ENCODE data around the gene SPATS2L.

The SPATS2L gene

GRCh38 chr2:200348897-200349563, 42.5 kb downstream of the SPATS2L start:
- DNase-seq (ENCODE audit: low read depth in 3 of 3, low spot score in 1 of 3), result no peak

DNA sequence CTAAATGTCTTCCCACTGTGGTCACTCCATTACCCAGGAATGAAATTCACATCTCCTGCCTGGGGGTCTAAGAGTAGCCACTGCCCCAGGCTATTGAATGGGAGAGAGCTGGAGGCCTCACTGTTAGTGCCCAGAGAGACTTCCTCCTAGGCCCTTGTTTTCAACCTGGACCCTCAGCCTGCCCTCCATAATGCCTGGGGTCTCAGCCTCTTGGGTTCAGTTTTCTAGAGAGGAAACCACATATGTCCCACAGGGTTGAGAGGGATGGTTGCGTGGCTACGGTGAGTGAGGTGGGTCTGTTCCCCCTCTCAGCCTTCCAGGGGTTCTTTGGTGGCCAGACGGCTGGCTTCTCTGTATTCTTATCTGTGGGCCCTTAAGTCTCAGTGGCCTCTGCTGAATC, 43.4 kb downstream of the SPATS2L start:
- DNase-seq (ENCODE audit: low read depth in 3 of 3, low spot score in 1 of 3), result no peak

GRCh38 chr2:200350850-200351285, 44.4 kb downstream of the SPATS2L start:
- no peak for DNase-seq (ENCODE audit: low read depth in 3 of 3, low spot score in 1 of 3)

DNA sequence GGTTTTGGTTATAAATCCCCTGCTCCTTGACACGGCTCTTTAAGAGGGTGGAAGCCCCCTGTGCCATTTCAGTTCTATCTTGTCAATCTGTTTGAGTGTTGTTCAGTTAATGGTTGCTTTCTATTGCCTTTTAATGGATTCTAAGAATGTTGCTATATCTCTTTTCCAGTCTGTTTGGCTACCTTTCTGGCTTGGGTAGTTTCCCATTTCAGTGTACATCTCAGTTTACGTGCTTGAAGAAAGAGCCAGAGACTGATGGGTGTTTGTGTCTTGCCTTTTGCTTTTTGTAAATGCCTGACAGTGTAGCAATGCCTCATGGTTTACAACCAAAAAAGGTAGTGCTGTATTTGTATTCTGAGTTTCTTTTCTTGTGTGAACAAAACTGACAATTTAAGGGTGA, 45.3 kb downstream of the SPATS2L start:
- DNase-seq (ENCODE audit: low read depth in 3 of 3, low spot score in 1 of 3), result no peak

GRCh38 chr2:200352636-200353035, 46.1 kb downstream of the SPATS2L start:
- no peak for DNase-seq (ENCODE audit: low read depth in 3 of 3, low spot score in 1 of 3)

GRCh38 chr2:200353120-200353519, 46.6 kb downstream of the SPATS2L start:
- DNase-seq (ENCODE audit: low read depth in 3 of 3, low spot score in 1 of 3), result no peak

DNA sequence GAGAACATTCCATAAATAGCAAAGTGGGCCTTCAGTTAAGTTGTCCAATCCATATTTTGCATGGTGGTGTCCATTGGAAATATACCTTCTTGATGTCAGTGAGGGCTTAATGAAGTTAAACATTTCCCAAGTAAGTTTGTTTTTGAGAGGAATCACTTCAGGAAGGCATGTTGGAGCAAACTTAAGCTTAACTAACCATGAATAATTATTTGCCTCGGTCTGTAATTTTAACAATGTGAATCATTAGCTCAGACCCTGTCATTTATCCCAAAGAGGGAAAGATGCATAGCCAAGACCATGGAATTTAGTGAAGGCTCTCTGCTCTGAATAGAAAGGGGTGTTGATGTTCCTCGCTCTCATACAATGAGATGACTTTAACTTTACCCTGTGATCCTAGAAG, 47.4 kb downstream of the SPATS2L start:
- no peak for DNase-seq (ENCODE audit: low read depth in 3 of 3, low spot score in 1 of 3)

- no peak for DNase-seq (ENCODE audit: low read depth in 3 of 3, low spot score in 1 of 3)
Observed at GRCh38 chr2:200354833-200355751, 48.6 kb downstream of the SPATS2L start.

GRCh38 chr2:200356321-200356720, 49.8 kb downstream of the SPATS2L start:
- DNase-seq (ENCODE audit: low read depth in 3 of 3, low spot score in 1 of 3), result no peak

DNA sequence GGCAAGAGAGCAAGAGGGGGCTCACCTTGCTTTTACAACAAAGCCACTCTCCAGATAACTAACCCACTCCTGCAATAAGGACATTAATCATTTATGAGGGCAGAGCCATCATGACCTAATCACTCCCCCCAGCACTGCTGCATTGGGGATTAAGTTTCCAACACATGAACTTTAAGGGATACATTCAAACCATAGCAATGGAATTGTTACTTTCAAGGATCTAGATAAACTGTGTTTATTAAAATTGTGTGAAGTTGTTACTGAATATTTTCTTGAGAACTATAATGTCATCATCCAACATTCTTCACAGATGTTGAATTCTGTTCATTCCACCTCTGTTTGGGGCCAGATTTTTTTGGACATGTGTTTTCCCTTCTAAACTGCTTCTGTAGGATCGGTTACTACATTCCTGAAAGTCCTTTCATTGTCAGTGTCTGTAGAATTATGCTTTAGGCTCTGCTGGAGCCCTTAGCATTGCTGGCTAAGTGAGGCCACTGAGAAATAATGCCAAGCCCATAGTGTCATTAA, 50.4 kb downstream of the SPATS2L start:
- no peak for DNase-seq (ENCODE audit: low read depth in 3 of 3, low spot score in 1 of 3)

GRCh38 chr2:200357845-200358244, 51.4 kb downstream of the SPATS2L start:
- DNase-seq (ENCODE audit: low read depth in 3 of 3, low spot score in 1 of 3), result no peak

GRCh38 chr2:200359552-200359951, 53.1 kb downstream of the SPATS2L start:
- no peak for DNase-seq (ENCODE audit: low read depth in 3 of 3, low spot score in 1 of 3)

DNA sequence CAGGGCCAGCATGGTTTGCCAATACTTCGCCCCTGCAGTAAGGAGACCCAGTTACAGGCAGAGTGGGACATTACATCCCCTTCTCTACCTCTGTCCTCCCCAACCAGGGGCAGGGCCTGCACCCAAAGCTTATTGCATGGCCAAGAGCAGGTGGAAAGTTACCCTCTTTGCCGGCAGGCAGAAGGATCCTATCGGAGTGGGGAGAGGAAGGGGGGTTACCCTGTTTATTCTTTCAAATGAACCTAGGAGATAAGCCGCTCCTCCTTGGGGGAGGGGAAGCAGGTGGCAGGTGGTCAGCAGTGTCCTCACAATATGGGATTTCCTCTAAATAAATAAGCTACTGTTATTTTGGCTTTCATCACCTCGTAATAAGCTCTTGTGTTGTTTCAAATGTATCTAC, 53.9 kb downstream of the SPATS2L start:
- DNase-seq (ENCODE audit: low read depth in 3 of 3, low spot score in 1 of 3), result no peak

GRCh38 chr2:200362202-200362917, 55.9 kb downstream of the SPATS2L start:
- no peak for DNase-seq (ENCODE audit: low read depth in 3 of 3, low spot score in 1 of 3)

DNA sequence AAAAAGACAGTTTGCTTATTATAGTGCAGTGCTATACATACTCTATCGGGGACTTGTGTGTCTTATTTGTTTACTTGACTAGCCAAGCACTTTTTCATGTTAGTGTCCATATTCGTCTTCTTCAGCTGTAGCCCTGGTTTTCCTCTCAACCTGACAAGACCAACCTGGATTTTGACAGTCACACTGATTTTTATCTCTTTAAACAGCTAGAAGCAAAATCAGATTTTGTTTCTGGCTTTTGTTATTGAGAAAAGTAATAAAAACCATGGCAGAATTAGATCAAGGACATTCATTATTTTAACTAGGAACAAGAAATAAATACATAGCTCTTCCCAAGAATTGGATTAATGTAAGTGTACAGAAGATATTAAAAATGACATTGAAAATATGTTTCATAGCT, 56.8 kb downstream of the SPATS2L start:
- DNase-seq (ENCODE audit: low read depth in 3 of 3, low spot score in 1 of 3), result no peak

- DNase-seq (ENCODE audit: low read depth in 3 of 3, low spot score in 1 of 3), result no peak
Observed at GRCh38 chr2:200364142-200364541, 57.6 kb downstream of the SPATS2L start.

DNA sequence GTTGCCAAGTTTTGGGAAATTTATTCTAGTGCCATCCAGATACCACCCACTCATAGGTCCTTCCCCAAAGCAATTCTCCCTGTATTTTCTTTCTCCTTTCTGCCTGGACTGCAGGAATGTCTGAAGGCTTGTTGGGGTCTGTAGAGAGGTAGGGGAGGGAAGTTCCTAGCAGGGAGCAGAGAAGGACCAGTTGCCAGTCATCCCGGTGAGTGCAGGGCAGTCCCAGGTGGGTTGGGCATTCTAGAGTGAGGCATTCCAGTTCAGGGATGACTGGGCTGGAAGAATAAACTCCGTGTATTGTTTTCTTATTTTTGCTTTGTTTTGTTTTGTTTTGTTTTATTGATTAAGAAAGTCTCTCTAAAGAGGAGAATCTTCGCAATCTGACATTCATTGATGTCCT, 58.1 kb downstream of the SPATS2L start:
- DNase-seq (ENCODE audit: low read depth in 3 of 3, low spot score in 1 of 3), result no peak

DNA sequence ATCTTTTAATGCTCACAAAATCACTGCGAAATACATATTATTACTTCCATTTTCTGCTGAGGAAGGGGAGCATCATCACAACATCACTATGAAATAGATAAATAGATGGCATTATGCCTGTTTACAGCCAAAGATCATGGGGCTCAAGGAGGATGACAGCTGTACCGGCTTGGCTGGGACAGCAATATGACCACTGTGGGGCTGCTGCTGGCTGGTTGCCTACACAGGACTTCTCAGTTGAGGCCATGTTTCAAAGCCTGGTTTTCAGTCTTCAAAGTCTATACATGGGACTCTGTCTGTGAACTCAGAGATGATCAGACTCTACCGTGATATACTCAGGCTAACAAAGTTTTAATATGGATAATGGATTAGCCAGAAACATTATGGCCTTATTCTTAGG, 58.7 kb downstream of the SPATS2L start:
- no peak for DNase-seq (ENCODE audit: low read depth in 3 of 3, low spot score in 1 of 3)

- DNase-seq (ENCODE audit: low read depth in 3 of 3, low spot score in 1 of 3), result no peak
Observed at GRCh38 chr2:200367155-200367554, 60.7 kb downstream of the SPATS2L start.

- no peak for DNase-seq (ENCODE audit: low read depth in 3 of 3, low spot score in 1 of 3)
Observed at GRCh38 chr2:200369886-200370285, 63.4 kb downstream of the SPATS2L start.

DNA sequence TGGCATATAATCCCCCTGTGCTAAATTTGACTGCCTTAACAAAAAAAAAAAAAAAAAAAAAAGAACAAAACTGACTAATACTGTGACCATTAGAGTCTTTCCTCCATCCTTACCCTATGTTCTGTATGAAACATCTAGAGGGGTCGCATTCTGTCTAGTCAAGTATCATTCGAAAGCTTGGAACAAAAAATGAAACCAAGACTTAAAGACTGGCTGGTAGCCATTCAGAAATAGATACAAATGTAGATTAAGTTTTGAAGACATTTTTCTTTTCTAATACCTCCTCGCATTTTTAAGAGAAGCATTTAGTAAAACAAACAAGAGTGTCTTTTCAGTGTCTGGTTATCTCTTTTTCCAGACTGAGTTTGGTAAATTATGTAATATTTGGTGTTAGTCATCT, 66.7 kb downstream of the SPATS2L start:
- no peak for DNase-seq (ENCODE audit: low read depth in 3 of 3, low spot score in 1 of 3)
